ENCODE results near the gene POLR1D. TPM values are rescaled to one million over a fixed set of nuclear protein-coding genes. Genes with fewer than 3 reads are reported as not detected.

POLR1D gene
- total RNA-seq, 4 donors from 2014 or later, result 104 to 159 (median 142) TPM

- Histone ChIP-seq H3K27ac (no peak overlapping the region), H3K27me3 (no peaks in the 10 kb centered on the region), H3K4me3 (no peak overlapping the region), H3K9me3 (no peaks in the 10 kb centered on the region), H3K4me1 (peaks cover 28 to 32% of the 10 kb centered on the region in 2 donors), H3K36me3 (peaks cover 0 to 3% of the 10 kb centered on the region in 2 donors)
- DNase-seq (no peak), ATAC-seq (no peak)
- no peak for TF ChIP-seq CTCF (IDR thresholded peaks at IDR 0.05 in 4 of 5, conservative IDR thresholded peaks at IDR 0.05 in 1 of 5)
- no peak for TF ChIP-seq POLR2A (IDR thresholded peaks at IDR 0.05)
- in situ Hi-C loops (cut with MboI; ENCODE audit: low sequenced_read_pairs in 4 of 4) (loop anchor here in 3 of 4 donors (25.0 kb wide), 4 partner anchors 181 to 456 kb away; partner anchors contain the start of genes RASL11A (in 3 of the 3), RPL21 (in 3 of the 3), GTF3A (in 2 of the 3) and USP12 (in 1 of the 3)), intact Hi-C loops (cut with DNase I; ENCODE audit: low total_unique reads) (no loop called here)
Measured at GRCh38 chr13:27617881-27618321, 3.8 kb upstream of the POLR1D start.

- ATAC-seq (no peak), DNase-seq (no peak)
- H3K27me3 ChIP-seq, result no peaks in the 10 kb centered on the region
- intact Hi-C loops (cut with DNase I; ENCODE audit: low total_unique reads), result no loop called here
- H3K27ac ChIP-seq, result peak overlapping the region; percentile 95 to 100 (median 99)
- no peaks in the 10 kb centered on the region for H3K9me3 ChIP-seq
- peaks cover 30 to 44% of the 10 kb centered on the region in 2 donors for H3K4me1 ChIP-seq
- peak overlapping the region; percentile 69 to 98 (median 90) for H3K4me3 ChIP-seq
- peaks cover 0 to 14% of the 10 kb centered on the region in 2 donors for H3K36me3 ChIP-seq
- TF ChIP-seq CTCF (IDR thresholded peaks at IDR 0.05 in 4 of 5, conservative IDR thresholded peaks at IDR 0.05 in 1 of 5) (no peak), POLR2A (IDR thresholded peaks at IDR 0.05) (no peak)
- in situ Hi-C loops (cut with MboI; ENCODE audit: low sequenced_read_pairs in 4 of 4), result loop anchor here in 3 of 4 donors (25.0 kb wide), 4 partner anchors 182 to 457 kb away; partner anchors contain the start of genes RASL11A (in 3 of the 3), RPL21 (in 3 of the 3), GTF3A (in 2 of the 3) and USP12 (in 1 of the 3)
Measured at GRCh38 chr13:27619093-27619727, 2.5 kb upstream of the POLR1D start.

- Histone ChIP-seq H3K36me3 (peaks cover 0 to 14% of the 10 kb centered on the region in 2 donors), H3K9me3 (no peaks in the 10 kb centered on the region), H3K4me1 (peaks cover 30 to 44% of the 10 kb centered on the region in 2 donors), H3K27ac (peak overlapping the region; percentile 95 to 100 (median 99)), H3K27me3 (no peaks in the 10 kb centered on the region), H3K4me3 (peak overlapping the region; percentile 69 to 98 (median 90))
- DNase-seq (peak; percentile 20 to 52), ATAC-seq (peak; percentile 48 to 51)
- in situ Hi-C loops (cut with MboI; ENCODE audit: low sequenced_read_pairs in 4 of 4), result loop anchor here in 3 of 4 donors (25.0 kb wide), 4 partner anchors 183 to 458 kb away; partner anchors contain the start of genes RASL11A (in 3 of the 3), RPL21 (in 3 of the 3), GTF3A (in 2 of the 3) and USP12 (in 1 of the 3)
- intact Hi-C loops (cut with DNase I; ENCODE audit: low total_unique reads), result loop anchor here (1.0 to 10.0 kb wide), 5 partner anchors 170 to 517 kb away; partner anchors contain the start of genes GTF3A, MTIF3, PAN3 and RPL21
- TF ChIP-seq CTCF (IDR thresholded peaks at IDR 0.05 in 4 of 5, conservative IDR thresholded peaks at IDR 0.05 in 1 of 5) (peak; percentile 15 to 69 (median 52)), POLR2A (IDR thresholded peaks at IDR 0.05) (no peak)
Measured at GRCh38 chr13:27619728-27620376, 1.8 kb upstream of the POLR1D start.

GRCh38 chr13:27620377-27621115 is 1.1 kb upstream of the POLR1D start, which contains the start of gene LNX2:
Gene LNX2 (minus strand): TSS chr13:27620529. CDS start chr13:27581703, 38,826 bp downstream.
- intact Hi-C loops (cut with DNase I; ENCODE audit: low total_unique reads) (loop anchor here (1.0 to 10.0 kb wide), 6 partner anchors 47 to 517 kb away; partner anchors contain the start of genes GTF3A, MTIF3, PAN3 and RPL21), in situ Hi-C loops (cut with MboI; ENCODE audit: low sequenced_read_pairs in 4 of 4) (loop anchor here in 3 of 4 donors (25.0 kb wide), 4 partner anchors 183 to 458 kb away; partner anchors contain the start of genes RASL11A (in 3 of the 3), RPL21 (in 3 of the 3), GTF3A (in 2 of the 3) and USP12 (in 1 of the 3))
- ATAC-seq, result peak; percentile 72 to 73
- TF ChIP-seq POLR2A (IDR thresholded peaks at IDR 0.05) (peak; percentile 92 to 94), CTCF (IDR thresholded peaks at IDR 0.05 in 4 of 5, conservative IDR thresholded peaks at IDR 0.05 in 1 of 5) (peak in 2 of 5 experiments; percentile 24 to 29)
- Histone ChIP-seq H3K27me3 (no peaks in the 10 kb centered on the region), H3K4me1 (peaks cover 30 to 44% of the 10 kb centered on the region in 2 donors), H3K27ac (peak within 1 kb of the TSS; percentile 95 to 100 (median 99)), H3K4me3 (peak within 1 kb of the TSS; percentile 69 to 98 (median 90)), H3K36me3 (peaks cover 0 to 14% of the 10 kb centered on the region in 2 donors), H3K9me3 (no peaks in the 10 kb centered on the region)
- peak; percentile 98 to 99 for DNase-seq
